Left forelimb (tissue), 1 donor: Measurements from ENCODE around the gene COL8A1.
"Not testable (repeated sequence)": the region's sequence is repeated elsewhere in the genome, so short reads cannot be mapped to it uniquely, and the experiment has no call there.

Experiments
- DNase-seq: peaks from one replicate; pipeline ENCODE4 v3.0.0-alpha.2; 2018; ENCODE audit warnings: low spot score

Gene COL8A1

DNA sequence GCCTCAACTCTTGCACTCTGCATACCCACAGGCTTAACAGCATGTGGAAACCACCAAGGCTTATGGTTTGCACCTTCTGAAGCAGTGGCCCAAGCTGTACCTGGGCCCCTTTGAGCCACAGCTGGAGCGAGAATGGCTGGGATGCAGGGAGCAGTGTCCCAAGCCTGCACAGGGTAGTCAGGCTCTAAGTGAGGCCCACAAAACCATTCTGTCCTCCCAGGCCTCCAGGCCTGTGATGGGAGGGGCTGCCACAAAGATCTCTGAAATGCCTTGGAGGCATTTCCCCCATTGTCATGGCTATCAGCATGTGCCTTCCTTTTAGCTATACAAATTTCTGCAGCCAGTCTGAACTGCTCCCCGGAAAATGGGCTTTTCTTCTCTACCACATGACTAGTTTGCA lies 166.8 kb downstream of the COL8A1 start:
- DNase-seq = no peak

DNA sequence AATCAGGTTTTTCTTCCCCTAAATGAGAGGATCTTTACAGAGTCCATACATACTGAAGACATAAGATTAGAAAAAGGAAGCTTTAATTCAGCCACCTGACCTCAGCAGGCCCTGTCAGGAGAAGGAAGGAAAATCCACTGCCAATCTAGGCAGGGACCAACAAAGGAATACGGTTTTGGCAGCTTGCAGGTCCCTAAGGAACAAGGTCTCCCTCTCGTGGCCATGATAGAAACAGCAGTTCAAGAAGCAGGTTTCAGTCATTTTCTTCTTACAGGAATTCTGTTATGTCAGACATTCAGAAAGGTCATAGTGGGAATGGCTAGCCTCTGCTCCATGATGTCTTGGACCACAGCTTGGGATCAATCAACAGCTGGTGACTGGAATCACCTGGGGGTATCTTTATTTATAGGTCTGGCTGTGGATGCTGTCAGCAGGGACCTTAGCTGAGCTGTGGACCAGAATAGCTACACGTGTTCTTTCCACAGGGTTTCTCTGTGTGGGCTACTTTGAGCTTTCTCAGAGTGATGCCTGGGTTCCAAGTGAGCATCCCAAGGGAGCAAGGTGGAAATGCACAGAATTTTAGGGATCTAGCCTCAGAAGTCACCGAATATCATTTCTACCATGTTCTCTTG lies 169.9 kb downstream of the COL8A1 start:
- DNase-seq = no peak

DNA sequence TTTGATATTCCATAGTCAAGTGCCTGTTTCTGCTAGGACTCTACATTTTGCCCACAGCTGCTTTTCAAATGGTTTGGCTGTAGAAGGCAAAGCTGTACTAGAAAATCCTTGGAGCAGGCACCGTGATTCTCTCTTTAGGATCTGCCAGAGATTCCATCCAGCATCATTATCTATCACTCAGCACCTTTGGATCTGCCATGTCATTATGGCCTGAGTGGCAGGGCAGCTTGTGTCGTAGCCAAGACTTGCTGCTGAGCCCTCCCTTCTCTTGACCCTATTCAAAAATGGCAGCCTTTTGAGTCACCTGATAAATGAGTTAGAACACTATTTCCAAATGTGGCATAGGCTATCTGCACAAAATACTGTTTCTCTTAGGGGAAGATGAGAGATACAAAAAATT lies 171.2 kb downstream of the COL8A1 start:
- DNase-seq = no peak

DNA sequence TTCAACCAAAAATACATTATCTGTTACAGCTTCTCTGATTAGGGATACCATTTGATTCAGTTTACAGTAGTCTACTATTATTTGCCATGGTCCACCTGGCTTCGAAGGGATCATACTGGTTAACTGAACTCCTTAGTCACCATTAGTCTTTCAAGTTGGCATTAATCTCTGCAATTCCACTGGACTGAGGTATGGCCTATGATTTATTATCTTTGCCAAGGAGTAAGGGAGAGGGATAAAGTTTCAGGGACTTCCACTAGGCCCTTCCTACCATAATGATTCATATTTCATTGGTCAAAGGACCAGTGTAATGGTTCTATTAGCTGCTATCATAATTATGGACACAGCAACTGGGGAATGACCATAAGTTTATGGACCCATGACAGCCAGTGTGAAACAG lies 172.0 kb downstream of the COL8A1 start:
- DNase-seq = no peak

DNA sequence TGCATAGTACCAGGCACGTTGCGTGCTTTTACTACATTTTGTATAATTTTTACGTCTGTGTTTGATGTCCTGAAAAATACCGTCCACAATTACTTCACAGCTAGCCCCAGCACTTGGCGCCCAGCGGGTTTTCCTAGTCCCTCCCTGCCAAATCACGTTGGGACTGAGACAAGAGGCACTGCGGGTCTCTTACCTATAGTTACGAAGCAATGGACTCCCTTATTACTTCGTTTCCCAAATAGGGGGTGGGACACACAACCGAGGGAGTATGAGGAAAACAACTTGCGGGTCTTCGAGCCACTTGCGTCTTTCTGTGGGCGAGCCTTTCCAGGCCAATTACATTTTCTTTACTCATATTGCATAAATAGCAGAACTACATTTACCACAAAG lies 178.6 kb downstream of the COL8A1 start:
- no peak for DNase-seq

DNA sequence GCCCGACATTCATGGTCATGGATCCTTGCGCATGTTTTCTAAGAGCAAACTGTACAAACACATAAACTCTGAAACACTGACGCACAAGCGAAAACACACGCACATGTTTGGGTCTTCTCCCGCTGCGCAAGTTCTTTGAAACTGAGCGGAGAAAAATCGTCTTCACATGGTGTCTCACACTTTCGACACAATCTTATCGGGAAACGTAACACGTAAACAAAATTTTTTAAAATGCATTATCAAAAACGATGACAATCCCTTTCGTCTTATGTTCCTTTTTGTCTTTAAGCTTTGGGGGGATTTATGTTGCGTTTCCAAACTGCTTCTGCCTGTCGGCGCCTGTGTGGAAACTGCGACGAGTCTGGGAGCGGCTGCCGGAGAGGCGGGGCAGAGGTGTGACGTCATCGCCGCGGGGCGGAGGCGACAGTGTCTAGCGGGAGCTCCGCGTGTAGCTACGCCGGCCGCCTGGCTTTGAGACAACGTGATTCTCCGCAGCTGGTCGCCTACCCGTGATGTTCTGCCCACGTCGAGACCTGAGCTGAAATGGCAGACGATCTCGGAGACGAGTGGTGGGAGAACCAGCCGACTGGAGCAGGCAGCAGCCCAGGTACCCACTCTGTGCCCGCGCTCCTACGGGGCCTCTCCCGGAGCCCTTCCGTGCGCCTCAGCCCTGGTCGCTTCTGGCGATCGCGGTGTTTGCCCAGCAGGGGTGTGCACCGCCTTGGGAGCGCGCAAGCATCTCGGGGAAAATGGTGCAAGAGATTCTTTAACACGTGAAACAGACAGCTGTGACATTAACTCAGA lies 179.2 kb downstream of the COL8A1 start, which contains the start of gene CMSS1:
TSS of gene CMSS1 (plus strand) at position 426 of the 804 bp plus-strand sequence.
- DNase-seq = peak; percentile 95

DNA sequence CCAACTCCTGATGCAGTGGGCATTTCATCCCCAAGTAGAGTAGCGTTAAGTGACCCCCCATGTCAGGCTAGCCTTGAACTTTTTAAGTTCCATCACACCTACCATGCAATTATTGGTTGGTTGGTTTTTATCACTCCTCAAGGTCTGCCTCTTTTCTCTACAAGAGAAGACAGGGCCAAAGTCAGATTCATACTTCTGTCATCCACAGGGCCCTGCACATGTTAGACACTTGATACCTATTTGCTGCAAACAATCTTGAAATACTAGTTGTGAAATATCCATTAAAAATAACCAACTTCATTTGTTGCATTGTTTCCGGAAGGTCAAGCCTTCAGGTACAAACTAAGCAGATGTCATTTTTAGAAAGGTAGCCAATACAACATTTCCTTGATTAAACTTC lies 180.4 kb downstream of the COL8A1 start:
- DNase-seq = no peak

DNA sequence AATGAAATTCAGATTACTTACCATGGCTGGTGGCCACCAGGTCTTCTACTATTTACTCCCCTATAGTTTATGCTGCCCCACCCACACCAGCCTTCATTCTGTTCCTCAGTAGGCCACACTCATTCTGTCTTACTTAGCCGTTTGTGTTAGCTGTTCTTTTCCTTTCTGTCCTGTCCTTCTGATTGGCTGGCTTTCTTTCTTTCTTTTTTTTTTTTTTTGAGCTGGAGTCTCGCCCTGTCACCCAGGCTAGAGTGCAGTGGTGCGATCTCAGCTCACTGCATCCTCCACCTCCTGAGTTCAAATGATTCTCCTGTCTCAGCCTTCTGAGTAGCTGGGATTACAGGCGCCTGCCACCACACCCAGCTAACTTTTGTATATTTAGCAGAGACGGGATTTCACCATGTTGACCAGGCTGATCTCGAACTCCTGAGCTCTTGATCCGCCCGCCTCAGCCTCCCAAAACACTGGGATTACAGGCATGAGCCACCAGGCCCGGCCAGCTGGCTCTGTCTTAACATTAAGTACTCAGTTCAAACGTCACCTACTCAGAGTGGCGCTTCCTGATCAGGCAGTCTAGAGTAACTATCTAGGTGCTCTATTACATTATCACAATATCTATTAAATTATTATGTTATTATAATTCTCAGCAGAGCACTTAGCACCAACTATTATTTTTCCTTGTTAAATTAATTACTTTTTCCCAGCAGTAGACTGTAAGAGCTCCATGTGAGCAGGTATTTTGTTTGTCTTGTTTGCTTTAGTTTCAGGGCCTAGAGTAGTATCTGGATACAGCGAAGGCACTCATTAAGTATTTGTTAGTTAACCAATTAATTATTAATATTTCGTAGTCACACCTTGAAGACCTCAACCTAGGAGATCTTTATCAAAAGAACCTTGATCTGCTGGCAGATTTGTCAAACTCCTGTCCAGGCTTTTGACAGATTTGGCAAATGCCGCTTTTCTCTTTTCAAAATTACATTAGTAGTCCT lies 185.6 kb downstream of the COL8A1 start:
- DNase-seq = no peak

DNA sequence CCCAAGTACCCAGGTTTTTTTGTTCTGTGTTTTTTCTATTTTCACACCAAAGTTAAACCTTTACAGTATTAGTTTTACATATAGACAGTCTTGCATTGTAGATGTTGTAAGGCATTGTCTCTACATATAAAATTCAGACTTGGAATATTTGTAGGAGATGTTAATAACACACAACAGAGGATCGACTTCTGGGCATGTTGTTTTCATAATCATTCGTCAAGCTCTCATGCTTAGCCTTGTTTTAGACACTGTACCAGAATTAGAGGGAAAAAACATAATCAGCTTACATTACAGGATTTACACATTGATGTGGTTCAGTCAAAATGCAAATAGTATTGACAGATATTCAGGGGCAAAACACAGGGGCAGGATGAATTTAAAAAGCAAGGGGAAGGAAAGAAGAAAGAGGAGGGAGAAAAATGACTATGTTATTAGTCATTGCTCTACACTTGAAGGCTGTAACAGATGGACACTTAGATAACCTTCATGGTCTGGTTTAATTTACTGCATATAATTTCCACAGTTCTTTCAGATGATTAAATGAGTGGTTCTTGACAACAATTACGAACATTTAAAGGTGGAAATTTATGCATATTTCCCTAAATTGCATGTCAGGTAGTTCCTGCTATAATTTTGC lies 186.7 kb downstream of the COL8A1 start:
- no peak for DNase-seq

DNA sequence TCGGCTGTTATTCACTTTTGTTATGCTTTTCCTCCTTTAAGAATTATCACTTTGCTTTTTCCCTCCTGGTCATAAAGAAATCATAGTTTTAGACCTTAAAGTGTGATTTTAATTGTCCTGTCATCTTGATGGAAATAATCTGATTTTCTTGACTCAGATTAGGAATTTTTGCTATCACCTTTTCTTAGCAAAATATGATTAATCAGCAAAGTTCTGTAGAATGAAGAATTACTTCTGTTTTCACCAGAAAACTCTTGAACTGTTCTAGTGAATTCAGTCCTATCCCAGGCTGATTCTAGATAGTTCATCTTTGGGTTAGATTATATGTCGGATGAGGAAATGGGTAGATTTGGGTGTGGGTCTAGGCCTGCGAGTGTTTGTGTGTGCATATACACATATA lies 191.4 kb downstream of the COL8A1 start:
- DNase-seq = no peak

DNA sequence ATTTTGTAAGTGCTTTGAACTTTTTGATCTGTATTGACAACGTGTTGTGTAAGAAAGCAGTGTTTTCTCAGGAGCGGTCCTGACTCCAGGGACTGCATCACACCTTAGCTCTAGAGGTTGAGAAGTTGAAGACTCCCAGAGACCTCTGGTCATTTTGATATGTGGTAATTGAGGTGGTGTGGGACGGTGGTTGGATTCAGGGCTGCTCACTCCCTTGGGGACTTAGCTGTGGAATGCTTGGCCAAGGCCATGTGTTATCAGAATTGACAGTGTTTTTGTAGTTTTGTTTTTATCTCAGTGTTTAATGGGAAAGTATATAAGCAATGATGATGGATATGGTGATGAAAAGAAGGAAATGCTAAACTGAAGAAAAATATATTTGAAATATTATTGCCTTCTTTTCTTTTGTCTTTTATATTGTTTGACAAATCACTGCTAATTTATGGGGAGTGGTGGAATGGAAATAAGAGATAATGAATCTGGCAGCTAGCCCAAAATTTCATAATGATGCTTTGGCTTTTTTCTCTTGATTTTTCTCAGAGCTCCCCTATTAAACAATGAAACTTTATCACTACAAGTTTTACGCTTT lies 195.3 kb downstream of the COL8A1 start:
- DNase-seq = no peak

DNA sequence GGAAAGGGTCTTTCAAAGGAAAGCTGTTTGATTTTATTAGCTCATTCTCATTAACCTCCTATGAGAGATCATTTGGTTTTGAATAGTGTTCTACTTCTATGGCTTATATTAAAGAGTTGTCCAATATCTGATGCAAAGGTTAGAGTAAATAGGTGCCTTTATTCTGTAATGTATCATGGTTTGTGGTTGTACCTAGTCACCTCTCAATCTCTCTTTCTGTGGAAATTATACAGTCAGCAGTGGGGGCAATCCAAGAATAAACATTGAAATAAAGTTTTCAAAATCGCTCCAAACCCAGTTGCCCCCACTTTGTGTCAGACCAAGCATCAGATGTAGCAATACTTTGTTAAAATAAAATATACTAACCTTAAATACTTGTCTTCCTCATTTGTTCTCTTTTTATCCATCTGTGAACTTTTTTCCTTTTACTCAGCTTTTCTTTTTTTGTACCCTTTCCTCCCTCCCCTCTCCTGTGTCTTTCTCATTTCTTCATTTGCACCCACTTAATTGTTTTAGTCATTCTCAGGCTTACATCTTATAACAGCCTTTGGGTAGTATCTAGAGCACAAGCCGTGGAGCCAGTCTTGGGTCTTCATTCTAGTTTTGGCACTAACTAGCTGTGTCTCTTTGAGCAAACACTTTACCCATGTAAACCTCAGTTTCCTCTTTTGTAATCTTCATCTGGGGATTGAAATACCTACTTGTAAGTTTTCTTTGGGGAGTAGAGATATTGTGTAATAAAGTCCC lies 196.0 kb downstream of the COL8A1 start:
- no peak for DNase-seq

DNA sequence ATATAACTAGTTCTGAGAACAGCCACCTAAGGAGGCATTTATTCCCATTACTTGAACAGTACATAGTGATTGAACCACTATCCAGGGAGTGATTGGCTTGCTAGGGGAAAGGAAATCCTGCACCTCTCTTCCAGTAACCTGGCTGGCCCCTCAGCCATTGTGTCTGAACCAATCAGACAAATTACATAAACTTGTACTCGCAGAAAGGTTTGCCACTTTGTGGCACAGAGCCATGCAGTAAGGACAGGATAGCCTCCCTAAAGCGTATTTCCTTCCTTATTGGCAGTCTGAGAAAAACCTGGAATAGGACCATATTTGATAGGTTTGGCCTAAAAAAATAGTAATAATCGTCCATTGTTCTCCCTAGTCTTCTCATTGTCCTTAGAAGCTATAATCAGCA lies 198.3 kb downstream of the COL8A1 start:
- no peak for DNase-seq

DNA sequence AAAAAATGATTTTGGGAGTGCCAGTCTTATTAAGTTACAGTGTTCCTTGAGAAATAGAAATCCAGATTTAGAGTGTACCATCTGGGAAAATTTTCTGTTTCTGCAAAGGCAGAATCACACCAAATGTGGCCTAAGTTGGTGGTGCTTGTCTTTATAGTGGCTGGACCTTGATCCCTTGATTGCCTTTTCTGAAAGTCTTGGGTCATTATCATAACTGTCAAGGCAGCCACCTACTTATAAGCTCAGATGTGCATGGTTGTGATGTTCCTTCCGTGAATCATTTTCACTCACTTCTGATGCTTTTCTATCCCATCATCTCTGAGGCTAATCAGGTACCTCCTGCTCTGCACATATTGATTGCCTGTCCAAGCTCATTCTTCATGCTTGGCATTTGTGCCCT lies 199.3 kb downstream of the COL8A1 start:
- DNase-seq = no peak

DNA sequence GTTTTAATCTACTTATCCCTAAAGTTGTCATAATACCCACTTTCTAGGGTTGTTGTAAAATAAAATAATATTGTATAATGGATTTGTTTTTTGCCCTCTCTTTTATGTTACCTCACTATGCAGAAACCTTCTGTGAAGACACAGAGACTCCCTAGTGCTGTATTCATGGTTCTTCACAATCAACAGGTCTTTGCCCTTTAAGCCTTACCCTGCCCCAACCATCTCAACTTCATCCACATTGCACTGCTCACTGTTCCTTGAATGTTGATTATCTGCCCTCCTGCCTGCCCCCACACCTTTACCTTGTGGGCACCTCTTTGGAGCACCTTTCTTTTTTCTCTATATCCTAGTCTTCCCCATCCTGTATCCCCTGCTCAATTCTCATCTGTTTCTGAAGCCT lies 200.4 kb downstream of the COL8A1 start:
- no peak for DNase-seq

DNA sequence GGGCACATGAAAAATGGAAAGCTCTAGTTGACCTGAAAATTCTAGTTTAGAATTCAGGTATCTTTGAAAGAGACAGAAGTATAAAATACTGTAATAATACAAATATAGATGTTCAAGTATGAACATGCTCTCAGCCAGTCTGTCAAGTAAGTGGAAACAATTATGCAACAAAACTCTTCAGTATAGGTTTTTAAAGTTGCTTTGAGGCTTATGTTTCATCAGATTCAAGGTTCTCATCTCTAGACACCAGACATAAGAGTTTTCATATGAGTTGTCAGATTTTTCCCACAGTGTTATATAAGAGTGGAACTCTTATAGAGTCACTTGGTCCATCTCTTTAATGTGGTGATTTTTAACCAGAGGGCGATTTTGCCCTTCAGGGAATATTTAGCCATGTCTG lies 201.2 kb downstream of the COL8A1 start:
- no peak for DNase-seq

DNA sequence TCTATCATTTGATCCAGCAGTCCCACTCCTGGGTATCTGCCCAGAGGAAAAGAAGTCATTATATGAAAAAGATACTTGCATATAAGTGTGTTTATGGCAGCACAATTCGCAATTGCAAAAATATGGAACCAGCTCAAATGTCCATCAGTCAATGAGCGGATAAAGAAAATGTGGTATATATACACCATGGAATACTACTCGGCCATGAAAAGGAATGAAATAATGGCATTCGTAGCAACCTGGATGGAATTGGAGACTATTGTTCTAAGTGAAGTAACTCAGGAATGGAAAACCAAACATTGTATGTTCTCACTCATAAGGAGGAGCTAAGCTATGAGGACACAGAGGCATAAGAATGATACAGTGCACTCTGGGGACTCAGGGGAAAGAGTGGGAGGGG lies 203.6 kb downstream of the COL8A1 start:
- not testable (repeated sequence) for DNase-seq

DNA sequence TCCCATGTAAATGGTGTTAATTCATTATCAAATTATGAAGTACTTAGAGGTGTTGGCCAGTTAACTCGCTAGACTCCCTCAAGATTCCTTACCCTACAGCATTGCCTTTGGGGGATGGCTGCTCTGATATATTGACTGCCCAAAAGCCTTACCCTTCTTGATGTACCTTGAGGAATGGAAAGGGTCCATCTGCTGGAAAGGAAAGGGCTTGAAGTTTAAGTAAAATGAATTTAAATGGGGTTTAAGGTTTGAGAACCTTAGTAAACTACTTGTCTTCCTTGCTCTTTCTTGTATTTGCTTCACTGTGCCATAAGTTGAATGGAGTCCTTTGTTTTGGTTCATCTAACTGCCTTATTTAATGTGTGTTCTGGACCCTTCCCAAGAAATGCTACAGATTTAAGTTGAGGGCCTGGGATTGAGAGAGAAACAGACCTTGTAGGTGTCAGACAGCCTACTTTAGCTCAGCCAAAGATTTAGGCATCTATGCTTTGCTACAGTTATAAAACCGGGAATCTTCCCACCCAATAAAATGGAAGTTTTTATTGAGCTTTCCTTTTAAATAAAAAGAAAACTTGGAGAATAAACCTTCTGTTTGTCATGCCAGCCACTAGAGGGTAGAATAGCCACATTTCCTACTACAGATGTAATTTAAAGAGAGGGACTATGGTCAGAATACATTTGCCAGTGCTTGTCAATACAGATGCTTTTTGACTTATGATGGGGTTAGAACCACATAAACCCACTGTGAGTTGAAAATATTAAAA lies 204.6 kb downstream of the COL8A1 start:
- DNase-seq = no peak

DNA sequence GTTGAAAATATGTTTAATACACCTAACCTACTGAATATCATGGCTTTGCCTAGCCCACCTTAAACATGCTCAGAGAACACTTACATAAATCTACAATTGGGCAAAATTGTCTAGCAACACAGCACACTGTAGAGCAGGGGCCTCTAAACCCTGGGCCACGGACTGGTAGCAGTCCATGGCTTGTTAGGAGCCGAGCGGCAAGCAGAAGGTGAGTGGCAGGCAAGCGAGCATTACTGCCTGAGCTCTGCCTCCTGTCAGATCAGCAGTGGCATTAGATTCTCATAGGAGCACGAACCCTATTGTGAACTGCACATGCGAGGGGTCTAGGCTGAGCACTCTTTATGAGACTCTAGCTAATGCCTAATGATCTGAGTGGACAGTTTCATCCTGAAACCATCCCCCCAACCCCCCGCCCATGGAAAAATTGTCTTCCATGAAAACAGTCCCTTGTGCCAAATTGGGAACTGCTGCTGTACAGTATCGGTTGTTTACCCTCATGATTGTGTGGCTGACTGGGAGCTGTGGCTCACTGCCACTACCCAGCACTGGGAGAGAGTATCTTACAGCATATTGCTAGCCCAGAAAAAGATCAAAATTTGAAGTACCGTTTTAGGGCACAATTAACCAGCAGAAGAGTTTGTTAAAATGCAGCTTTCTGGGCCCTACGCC lies 205.3 kb downstream of the COL8A1 start:
- no peak for DNase-seq

DNA sequence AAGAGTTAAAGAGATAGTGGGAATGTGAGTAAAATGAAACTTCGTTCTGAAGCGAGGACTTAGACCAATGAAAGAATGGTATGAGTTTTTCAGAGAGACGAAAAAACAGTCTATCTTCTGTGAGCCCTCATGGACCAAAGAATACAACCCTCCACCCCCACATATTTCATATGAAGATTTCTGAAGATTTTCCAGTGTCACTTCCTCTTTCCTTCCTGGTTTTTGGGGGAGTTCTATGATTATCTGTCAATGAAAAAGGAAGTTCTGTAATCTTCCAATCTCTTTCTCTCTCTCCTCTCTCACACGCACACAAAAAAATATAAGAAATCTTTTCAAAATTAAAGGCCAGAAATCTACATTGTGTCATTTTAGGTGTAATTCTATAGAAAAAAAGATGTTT lies 206.9 kb downstream of the COL8A1 start:
- no peak for DNase-seq
